Head of caudate nucleus (tissue), 42 donors: ENCODE data around the gene SLC15A2.
"Not testable (repeated sequence)": the region's sequence is repeated elsewhere in the genome, so short reads cannot be mapped to it uniquely, and the experiment has no call there.

ENCODE experiments used
- DNase-seq, 42 donors: peaks; one replicate each; pipeline versions ENCODE4 v3.0.0 to v3.0.0-alpha.2; 2020 to 2021; ENCODE audit warnings: mixed read lengths in 7 of 42
- intact Hi-C: fragments of 100-400 bp; cut with DNase I; formaldehyde crosslinking; loops from one replicate; pipeline ENCODE4 v1.15.0; 2022

SLC15A2 gene, protein sequence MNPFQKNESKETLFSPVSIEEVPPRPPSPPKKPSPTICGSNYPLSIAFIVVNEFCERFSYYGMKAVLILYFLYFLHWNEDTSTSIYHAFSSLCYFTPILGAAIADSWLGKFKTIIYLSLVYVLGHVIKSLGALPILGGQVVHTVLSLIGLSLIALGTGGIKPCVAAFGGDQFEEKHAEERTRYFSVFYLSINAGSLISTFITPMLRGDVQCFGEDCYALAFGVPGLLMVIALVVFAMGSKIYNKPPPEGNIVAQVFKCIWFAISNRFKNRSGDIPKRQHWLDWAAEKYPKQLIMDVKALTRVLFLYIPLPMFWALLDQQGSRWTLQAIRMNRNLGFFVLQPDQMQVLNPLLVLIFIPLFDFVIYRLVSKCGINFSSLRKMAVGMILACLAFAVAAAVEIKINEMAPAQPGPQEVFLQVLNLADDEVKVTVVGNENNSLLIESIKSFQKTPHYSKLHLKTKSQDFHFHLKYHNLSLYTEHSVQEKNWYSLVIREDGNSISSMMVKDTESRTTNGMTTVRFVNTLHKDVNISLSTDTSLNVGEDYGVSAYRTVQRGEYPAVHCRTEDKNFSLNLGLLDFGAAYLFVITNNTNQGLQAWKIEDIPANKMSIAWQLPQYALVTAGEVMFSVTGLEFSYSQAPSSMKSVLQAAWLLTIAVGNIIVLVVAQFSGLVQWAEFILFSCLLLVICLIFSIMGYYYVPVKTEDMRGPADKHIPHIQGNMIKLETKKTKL

DNA sequence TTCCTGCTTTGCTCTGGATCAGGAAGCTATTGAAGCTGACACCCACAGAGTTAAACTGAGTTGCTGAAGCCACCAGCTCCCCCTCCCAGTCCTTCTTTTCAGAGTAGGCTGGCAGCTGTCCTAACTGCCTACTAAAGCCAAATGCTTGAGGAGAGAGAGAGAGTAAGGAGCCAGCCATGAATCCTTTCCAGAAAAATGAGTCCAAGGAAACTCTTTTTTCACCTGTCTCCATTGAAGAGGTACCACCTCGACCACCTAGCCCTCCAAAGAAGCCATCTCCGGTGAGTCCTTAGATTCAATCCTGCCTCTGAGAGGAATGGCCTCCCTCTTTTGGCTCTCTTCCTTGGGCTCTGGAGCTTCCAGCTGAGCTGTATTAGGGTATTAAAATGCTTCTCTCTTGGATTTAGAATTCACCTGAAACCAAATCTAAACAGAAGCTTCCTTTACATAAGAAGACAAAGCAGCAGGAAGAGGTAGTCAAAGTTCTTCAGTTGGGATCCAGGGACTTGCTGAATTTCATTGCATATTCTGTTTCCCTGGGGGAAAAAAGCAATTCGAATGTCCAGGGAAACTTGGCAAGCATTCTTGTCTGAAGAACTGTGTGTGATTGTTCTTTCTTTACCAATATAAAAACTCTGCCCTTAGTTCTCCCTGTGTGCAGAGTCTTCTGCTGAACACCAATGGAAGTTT is at the start of gene SLC15A2:
Gene SLC15A2 (plus strand): TSS at position 101 of the 690 bp plus-strand sequence. CDS start 76 bp downstream, at position 177.
- peak in 26 of 42 donors; percentile 14 to 64 (median 38) for DNase-seq
- intact Hi-C loops: no loop called here

DNA sequence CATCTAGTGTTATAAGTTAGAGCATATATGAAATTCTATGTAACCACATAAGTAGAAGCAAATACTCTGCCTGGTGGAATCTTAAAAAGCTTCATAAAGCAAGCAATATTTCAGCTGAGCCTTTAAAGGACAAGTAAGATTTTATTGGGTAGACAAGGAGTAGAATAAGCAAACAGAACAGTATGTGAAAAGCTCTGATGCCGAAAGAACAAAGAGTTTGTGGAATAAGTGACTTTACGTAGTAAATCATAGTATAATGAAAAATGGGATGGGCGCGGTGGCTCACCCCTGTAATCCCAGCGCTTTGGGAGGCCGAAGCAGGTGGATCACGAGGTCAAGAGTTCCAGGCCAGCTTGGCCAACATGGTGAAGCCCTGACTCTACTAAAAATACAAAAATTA is 49.3 kb upstream of the SLC15A2 start:
- no peak for DNase-seq
- intact Hi-C loops: no loop called here

DNA sequence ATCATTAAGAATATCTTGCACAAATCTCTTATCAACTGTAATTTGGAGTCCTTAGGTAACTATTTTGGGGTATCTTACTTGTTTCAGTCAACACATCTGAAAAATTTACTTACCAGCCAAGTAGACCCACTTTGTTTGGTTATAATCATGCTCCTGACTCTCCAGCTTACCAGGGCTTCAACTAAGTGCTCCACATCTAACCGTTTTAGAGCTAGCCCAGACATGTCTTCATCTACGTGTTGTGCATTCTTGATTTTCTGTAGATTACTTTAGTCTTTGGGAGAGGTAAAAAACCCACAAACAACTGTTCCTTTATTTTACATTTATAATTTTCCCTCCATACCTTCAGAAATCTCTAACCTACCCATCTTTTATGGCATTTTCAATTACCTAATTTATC is 41.9 kb upstream of the SLC15A2 start:
- intact Hi-C loops: no loop called here
- DNase-seq: no peak

DNA sequence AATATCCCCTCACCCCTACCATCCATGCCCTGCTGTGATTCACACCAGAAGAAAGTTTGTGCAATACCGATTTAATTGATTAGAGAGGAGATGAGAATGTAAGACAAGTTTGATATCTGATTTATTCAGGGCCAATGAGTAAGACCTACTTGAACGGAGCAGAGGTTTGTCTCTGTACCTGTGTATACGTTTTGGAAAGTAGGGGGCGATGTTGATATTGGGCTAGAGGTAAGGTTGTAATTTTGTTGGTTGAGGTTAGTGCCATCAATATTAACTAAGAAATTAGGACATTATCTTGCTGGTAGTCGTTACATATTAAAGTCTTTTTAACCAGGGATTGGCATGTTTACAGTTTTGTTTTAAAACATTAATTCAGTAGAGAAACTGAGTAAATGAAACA is 38.6 kb upstream of the SLC15A2 start:
- intact Hi-C loops: no loop called here
- no peak for DNase-seq

DNA sequence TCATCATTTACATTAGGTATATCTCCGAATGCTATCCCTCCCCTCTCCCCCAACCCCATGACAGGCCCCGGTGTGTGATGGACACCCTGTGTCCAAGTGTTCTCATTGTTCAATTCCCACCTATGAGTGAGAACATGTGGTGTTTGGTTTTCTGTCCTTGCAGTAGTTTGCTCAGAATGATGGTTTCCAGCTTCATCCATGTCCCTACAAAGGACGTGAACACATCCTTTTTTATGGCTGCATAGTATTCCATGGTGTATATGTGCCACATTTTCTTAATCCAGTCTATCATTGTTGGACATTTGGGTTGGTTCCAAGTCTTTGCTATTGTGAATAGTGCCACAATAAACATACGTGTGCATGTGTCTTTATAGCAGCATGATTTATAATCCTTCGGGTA is 36.4 kb upstream of the SLC15A2 start:
- intact Hi-C loops, DNase-seq: not testable (repeated sequence)

DNA sequence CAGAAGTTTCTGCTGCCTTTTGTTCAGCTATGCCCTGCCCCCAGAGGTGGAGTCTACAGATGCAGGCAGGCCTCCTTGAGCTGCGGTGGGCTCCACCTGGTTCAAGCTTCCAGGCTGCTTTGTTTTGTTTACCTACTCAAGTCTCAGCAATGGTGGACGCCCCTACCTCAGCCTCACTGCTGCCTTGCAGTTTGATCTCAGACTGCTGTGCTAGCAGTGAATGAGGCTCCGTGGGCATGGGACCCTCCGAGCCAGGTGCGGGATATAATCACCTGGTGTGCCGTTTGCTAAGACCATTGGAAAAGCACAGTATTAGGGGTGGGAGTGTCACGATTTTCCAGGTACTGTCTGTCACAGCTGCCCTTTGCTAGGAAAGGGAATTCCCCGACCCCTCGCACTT is 31.0 kb upstream of the SLC15A2 start:
- intact Hi-C loops: not testable (repeated sequence)

DNA sequence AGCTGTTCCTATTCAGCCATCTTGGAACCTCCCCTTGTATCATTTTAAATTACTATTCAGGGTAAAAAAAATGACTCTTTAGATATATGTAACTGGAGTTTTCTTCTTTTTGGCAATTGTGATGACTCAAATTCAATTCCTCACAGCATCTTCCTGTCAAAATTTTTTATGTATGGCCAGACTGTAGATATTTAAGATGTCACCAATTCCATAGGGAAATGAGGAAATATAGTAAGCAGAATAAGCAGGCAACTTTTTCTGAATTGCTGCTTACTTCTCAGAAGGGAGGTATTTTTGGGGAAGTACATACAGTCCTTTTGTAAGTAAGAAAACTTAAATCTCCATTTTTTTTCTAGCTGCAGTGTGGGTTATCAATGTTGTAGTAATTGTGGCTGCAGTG is 30.4 kb upstream of the SLC15A2 start:
- intact Hi-C loops: no loop called here

More for the DNA sequence above, 31.0 kb upstream of the SLC15A2 start:
- DNase-seq: not testable (repeated sequence)

DNA sequence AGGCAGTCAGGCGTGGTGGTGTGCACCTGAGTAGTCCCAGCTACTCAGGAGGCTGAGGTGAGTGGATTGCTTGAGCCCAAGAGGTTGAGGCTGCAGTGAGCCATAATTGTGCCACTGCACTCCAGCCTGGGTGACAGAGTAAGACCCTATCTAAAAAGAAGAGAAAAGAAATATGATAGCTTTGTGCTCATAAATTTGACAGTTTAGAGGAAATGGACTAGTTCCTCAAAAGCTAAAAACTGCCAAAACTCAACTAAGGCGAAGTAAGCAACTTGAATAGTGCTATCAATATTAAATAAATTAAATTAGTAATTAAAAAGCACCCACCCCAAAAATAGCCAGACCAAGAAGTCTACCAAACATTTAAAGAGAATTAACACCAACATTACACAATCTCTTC is 24.5 kb upstream of the SLC15A2 start:
- no peak for DNase-seq
- intact Hi-C loops: no loop called here

More for the DNA sequence above, 30.4 kb upstream of the SLC15A2 start:
- no peak for DNase-seq

DNA sequence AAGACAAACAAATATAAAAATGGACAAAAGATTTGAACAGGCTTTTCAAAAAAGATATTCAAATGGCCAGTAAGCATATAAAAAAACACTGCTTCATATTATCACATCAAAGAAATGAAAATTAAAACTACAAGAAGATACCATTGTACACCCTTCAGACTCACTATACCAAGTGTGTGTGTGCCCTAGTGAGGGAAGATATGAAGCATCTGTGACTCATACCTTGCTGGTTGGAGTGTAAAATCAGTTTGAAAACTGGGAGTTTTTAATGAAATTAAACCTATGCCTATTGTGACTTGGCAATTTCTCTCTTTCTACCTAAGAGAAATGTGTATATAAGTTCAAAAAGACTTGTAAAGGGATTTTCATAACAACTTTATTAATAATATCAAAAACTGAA is 23.5 kb upstream of the SLC15A2 start:
- intact Hi-C loops: no loop called here

DNA sequence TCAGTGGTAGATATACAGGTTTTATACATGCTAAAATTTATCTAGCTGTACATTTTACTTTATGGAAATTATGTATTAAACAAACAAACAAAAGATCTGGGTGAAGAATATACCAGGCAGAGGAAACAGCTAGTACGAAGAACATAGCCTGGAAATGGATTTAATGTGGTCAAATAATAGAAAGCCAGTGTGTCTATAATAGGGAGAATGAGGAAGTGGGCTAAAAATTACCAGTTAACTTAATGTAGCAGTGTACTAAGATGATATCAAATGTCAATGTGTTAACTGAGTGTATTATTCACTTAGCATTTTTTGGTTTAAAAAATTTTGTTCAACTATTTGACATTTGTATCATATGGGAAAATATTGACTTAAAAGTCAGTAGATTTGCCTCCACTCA is 22.8 kb upstream of the SLC15A2 start:
- intact Hi-C loops: no loop called here
- DNase-seq: no peak

More for the DNA sequence above, 23.5 kb upstream of the SLC15A2 start:
- no peak for DNase-seq

DNA sequence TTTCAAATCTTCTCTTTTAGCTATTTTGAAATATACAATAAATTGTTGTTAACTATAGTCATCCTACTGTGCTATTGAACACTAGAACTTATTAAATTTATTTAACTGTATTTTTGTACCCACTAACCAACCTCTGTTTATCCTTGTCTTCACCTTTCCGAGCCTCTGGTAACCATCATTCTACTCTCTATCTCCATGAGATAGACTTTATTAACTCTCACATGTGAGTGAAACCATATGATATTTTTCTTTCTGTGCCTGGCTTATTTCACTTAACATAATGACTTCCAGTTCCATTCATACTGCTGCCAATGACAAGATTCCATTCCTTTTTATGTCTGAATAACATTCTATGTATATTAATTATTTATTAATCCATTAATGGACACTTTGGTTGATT is 15.8 kb upstream of the SLC15A2 start:
- no peak for DNase-seq
- intact Hi-C loops: no loop called here

DNA sequence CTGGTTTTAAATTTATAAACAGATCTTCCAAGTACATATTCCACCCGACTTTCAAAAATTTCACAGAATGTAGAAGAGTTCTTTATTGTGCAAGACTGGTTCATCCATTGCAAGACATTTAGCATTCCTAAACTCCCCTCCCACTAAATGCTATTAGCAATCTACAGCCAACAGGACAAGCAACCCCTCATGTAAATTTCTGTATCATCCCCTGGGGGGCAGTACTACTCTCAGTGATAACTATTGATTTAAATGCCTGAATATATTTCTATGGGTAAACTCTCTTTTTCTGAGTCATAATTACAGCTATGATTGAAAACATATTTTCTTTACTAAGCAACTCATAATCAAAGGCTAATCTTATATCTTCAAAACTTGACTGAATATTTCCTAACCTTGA is 10.7 kb upstream of the SLC15A2 start:
- intact Hi-C loops: no loop called here

DNA sequence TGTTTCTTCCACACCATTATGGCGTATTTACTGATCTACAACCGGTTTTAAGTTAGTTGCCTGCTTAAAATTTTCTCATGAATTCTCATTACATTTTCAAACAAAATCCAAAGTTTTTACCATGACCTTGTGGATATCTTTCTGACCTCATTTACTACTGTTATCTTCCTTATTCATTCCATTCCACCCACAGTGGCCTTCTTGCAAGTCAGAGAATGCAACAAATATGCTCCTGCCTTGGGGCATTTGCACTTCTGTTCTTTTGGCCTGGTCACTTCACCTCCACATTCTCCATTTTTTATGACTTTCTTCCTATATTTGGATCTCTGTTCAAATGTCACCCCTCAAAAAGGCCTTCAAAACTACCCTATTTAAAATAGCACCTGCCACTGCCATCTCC is 8.8 kb upstream of the SLC15A2 start:
- intact Hi-C loops: no loop called here
- no peak for DNase-seq

More for the DNA sequence above, 10.7 kb upstream of the SLC15A2 start:
- DNase-seq: no peak

DNA sequence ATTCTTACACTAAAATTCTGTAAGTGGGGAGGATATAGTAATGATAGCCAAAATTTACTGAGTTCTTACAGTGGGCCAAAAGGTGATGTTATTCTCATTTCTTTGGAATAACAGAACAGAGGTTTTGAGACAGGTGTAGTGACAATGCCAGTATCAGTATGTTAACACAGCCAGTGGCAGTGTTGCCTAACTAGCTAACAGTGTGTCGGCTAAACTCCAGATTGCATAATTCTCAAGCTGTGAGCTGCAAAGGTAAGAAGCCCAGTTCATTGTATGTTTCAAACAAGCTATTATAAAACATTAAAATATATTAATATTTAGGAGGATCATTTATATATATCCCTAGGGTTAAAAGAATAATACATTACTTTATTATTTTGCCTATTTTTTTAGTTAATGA is 920 bp downstream of the SLC15A2 start:
- no peak for DNase-seq

DNA sequence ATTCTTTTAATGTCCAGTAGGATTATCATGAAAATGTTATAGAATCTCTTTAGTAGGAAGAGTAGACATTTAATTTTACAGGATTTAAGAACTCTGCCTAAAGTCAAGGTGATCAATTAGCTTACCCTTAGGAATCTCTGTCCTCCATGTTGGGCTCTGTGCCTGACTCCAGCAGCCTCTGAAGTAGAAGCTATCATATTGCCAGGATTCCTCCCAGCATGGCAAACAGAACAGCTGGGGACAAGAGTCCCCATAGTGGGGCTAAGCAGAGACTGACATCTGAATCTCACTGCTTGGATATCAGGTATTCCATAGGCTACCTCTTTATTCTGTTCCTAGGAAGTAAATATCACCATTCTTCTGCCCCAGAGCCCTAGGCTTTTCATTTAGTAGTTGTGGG is 1.5 kb downstream of the SLC15A2 start:
- intact Hi-C loops: no loop called here
- no peak for DNase-seq

More for the DNA sequence above, 920 bp downstream of the SLC15A2 start:
- intact Hi-C loops: no loop called here

DNA sequence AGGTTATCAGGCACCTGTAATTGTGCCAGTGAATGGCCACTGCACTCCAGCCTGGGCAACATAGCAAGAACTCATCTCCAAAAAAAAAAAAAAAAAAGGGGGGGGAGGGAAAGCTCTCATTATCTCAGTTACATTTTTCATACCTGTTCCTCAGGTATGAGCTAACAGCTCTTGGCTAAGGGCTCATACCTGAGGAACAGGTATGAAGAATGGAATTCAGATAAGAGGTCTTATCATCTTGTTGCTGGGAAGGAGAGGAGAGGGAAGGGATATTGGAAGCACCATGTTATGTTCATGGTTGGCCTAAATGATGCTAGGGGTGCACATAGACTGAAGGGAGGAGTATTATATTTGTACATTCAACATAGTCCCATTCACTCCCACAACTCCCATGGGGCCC is 2.6 kb downstream of the SLC15A2 start:
- intact Hi-C loops: no loop called here
- DNase-seq: no peak

DNA sequence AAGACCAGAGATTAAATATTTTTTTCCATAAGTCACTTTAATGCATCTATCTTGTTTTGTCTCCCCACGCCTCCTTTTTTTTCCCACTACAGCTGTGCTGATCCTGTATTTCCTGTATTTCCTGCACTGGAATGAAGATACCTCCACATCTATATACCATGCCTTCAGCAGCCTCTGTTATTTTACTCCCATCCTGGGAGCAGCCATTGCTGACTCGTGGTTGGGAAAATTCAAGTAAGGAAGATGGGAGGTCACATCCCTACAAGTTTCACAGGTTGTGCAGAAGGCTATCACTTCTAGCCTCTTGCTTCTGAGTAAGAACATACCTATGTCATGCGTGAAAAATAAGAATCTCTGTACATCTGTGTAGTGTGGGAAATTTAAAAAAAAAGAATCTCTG is 3.1 kb downstream of the SLC15A2 start:
- intact Hi-C loops: no loop called here
- no peak for DNase-seq

DNA sequence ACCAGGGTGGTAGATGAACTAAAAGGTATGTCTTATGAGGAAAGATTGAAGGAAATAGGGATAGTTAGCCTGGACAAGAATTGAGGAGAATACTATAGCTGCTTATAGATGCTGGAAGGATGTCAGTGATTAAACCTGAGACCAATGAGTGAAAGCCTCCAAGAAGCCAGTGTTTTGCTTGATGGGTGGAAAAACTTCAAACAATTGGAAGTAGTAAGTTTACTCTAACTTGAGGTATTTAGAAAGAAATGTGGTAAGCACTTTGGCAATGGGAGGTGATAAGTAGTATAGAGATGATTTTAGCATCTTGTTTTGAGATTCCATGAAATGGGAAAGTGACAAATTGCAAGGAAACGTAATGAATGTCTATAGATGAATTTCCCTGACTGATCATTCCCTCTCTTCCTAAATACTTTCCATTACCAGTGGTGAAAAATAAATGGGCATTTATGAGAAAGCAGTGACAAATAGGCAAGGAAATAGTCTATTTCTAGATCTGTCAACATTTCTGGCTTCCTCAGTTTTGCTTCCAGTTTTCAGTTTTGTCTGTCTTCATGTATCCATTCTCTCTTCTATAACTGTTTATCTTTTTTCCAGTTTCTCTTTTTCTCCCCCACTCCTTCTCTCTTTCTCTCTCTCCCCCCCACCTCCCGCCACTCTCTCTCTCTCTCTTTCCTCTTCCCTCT is 19.2 kb downstream of the SLC15A2 start:
- DNase-seq: no peak
- intact Hi-C loops: no loop called here
